COR-L47 (cell line): ENCODE measurements around the gene SQSTM1.
A peak's percentile ranks its signal among the peaks of the same experiment; 100 is the strongest.

Experiments
- DNase-seq: peaks from one replicate; lab custom pipeline; 2025; lab: John Stamatoyannopoulos, UW

The SQSTM1 gene

GRCh38 chr5:179795049-179795862 lies 25.4 kb upstream of the SQSTM1 start:
- DNase-seq, result peak; percentile 31

- DNase-seq, result peak; percentile 88
Observed at GRCh38 chr5:179795863-179796833, 24.6 kb upstream of the SQSTM1 start.

GRCh38 chr5:179796877-179797608 lies 23.7 kb upstream of the SQSTM1 start:
- no peak for DNase-seq

GRCh38 chr5:179797741-179798140 lies 23.0 kb upstream of the SQSTM1 start:
- DNase-seq, result no peak

- no peak for DNase-seq
Observed at GRCh38 chr5:179798144-179798770, 22.4 kb upstream of the SQSTM1 start.

GRCh38 chr5:179798771-179799643 lies 21.7 kb upstream of the SQSTM1 start:
- DNase-seq, result no peak

GRCh38 chr5:179799644-179799973 lies 21.1 kb upstream of the SQSTM1 start:
- no peak for DNase-seq

- DNase-seq, result no peak
Observed at GRCh38 chr5:179800071-179800695, 20.5 kb upstream of the SQSTM1 start.

GRCh38 chr5:179800696-179801201 lies 20.0 kb upstream of the SQSTM1 start:
- no peak for DNase-seq

- DNase-seq, result no peak
Observed at GRCh38 chr5:179801304-179802206, 19.1 kb upstream of the SQSTM1 start.

GRCh38 chr5:179802207-179802883 lies 18.4 kb upstream of the SQSTM1 start:
- DNase-seq, result peak; percentile 44

GRCh38 chr5:179802950-179803562 lies 17.6 kb upstream of the SQSTM1 start:
- DNase-seq, result peak; percentile 92

GRCh38 chr5:179803651-179804554 lies 16.8 kb upstream of the SQSTM1 start:
- peak; percentile 77 for DNase-seq

- DNase-seq, result no peak
Observed at GRCh38 chr5:179804555-179804947, 16.2 kb upstream of the SQSTM1 start.

GRCh38 chr5:179805070-179805528 lies 15.6 kb upstream of the SQSTM1 start:
- no peak for DNase-seq

GRCh38 chr5:179805529-179806249 lies 15.0 kb upstream of the SQSTM1 start:
- no peak for DNase-seq
